Right ventricle myocardium inferior (tissue), 1 donor: ENCODE measurements around the gene P2RX2. TPM values are rescaled to one million over a fixed set of nuclear protein-coding genes. Genes with fewer than 3 reads are reported as not detected.

ENCODE experiments used
- ATAC-seq: fragments of 200-7000 bp; cut with Tn5 transposase; one replicate; pipeline ENCODE4 v1.9.1; 2020; ENCODE audit warnings: mild to moderate bottlenecking, moderate library complexity
- DNase-seq: peaks from one replicate; pipeline ENCODE4 v3.0.0; 2021; ENCODE audit errors: missing footprints
- intact Hi-C: fragments of 100-400 bp; cut with DNase I; formaldehyde crosslinking; loops from one replicate; pipeline ENCODE4 v1.11.0; 2022
- total RNA-seq: library from RNA; stranded (reverse); fragmentation: NEBNext Ultra II Directional; extraction: Animal tissue kit (Norgen Biotek cat#: 25700); gene quantifications from one replicate; pipeline ENCODE4 v1.2.1, GENCODE V29; 2021
- donor health status: DM: no; HTN: yes; CAD: no; lungs with severe emphysema.

Gene P2RX2
- total RNA-seq, 1 donor from 2014 or later = not detected

DNA sequence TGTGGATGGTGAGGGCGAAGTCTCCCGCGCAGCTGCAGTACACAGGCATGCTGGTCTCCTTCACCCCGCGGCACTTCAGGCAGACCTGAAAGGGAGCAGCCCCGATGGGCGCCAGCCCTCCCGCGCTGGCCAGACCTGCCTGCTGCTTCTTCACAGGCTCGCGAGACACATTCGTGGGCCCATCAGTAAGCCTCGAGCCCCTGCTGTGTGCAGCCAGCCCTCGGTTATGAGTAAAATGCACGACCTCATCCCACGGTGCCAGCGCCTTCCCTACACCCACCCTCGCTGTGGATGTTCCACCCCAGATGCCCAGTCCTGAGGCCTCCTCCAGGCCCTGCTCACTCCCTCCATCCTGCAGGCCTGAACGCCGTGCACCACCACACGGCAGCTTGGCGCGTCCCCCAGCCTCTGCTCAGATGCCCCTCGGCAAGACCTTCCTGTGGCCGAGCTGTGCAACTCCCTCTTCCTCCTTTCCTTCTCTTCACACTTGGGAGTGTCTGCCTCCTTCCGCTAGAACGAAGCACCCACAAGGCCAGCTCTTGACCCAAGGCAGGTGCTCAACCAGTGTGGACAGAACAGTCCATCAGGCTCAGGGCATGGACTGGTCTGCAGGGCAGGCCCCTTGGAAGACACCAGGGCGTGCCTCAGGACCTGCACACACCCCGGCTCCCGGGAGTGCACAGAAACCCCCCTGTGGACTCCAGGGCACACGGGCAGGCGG, 6.5 kb downstream of the P2RX2 start:
- intact Hi-C loops = no loop called here
- DNase-seq = no peak

DNA sequence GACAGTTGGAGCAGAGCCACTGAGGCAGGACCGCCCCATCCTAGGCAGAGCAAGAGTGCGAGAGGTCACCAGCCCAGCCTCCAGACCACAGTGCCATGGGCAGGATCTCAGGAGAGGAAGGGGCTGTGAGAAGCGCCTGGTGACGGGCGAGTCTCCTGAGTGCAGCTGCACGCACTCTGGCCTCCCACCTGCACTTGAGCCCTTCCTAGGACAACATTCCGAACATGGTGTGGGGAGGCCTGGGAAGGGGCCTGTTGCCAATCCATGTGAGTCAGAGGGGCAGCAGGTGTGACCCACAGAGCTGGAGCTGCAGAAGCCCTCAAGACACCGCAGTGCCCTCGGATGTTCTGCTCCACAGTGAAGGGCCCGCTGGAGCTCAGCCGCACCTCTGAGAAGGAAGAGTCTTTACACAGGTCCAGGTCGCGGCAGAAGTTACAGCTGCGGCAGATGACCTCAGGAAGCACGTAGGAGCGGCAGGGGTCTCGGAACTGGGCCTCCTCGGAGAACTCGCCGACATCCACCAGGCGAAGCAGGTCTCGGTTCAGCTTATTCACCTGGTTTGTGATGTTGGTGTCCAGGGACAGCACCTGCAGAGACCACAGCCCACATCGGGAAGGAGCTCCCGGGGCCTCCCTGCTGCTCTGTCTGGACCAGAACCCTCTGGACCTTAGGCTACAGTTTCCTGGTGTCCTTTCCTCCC, 7.3 kb downstream of the P2RX2 start:
- no peak for DNase-seq
- intact Hi-C loops = no loop called here

More for the DNA sequence above, 6.5 kb downstream of the P2RX2 start:
- no peak for ATAC-seq

GRCh38 chr12:132629330-132629729, 10.8 kb downstream of the P2RX2 start:
- ATAC-seq (no peak), DNase-seq (no peak)
- intact Hi-C loops = no loop called here

More for the DNA sequence above, 7.3 kb downstream of the P2RX2 start:
- no peak for ATAC-seq

GRCh38 chr12:132630672-132631071, 12.1 kb downstream of the P2RX2 start:
- intact Hi-C loops = no loop called here
- DNase-seq (no peak), ATAC-seq (no peak)

GRCh38 chr12:132631666-132632065, 13.1 kb downstream of the P2RX2 start:
- ATAC-seq (no peak), DNase-seq (no peak)
- intact Hi-C loops = no loop called here

DNA sequence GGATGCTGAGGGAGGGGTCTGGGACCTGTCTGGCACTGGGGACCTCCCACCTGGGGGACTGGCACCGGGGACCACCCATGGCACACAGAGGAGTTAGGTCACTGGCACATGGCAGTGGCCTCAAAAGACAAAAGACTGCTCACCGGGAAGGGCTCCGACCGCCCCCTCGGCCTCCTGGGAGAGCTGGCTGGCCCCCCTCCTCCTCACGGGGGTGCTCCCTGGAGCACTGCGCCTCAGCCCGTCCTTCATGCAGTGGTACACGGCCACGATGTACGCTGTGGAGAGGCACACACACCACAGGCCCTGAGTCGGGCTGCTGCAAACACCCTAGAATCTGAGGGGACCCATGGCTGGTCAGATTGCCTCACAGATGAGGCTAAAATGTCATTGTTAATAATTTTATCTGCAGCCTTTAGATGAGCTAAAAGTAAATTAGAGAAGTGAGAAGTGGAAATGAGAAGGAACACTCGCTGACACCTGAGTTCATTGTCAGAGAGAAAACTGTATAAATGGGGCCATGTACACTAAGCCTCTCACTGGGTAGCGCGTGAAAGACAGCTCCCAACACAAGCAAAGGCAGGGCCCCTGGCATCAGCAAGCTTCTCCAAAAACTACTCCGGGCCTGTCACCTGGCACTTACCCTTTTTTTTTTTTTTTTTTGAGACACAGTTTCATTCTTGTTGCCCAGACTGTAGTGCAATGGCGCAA, 14.1 kb downstream of the P2RX2 start:
- ATAC-seq = peak; percentile 28
- intact Hi-C loops = no loop called here
- DNase-seq = no peak

GRCh38 chr12:132633398-132633797, 14.8 kb downstream of the P2RX2 start:
- DNase-seq (no peak), ATAC-seq (no peak)
- intact Hi-C loops = no loop called here

- no peak for ATAC-seq
- no peak for DNase-seq
- intact Hi-C loops = no loop called here
Measured at GRCh38 chr12:132633901-132634300, 15.3 kb downstream of the P2RX2 start.

DNA sequence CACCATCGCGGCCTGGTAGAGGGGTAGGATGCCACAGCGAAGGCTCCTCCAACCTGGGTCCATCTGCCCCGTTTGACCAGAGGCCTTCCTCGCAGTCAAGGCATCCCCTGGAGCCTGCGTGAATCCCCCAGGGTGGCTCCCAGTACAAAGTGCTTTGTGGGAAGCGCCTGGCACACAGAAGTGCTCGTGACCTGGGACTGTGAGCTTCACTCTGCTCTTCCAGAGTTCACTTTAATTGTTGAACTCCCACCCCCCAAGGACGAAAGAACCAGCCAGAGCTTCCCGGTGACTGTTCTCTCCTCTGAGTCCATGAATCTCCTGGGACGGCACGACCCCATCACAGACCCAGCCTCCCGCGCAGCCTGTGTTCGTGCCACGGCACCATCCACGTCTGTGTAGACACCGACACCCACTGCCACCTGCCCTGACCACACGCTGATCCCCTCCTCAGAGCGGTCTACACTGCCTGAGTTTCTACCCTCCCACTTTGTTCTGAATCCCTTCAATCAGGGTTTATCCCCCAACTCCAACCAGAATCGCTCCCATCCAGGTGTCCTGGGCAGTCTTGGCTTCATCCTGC, 15.9 kb downstream of the P2RX2 start:
- intact Hi-C loops = no loop called here
- no peak for ATAC-seq

DNA sequence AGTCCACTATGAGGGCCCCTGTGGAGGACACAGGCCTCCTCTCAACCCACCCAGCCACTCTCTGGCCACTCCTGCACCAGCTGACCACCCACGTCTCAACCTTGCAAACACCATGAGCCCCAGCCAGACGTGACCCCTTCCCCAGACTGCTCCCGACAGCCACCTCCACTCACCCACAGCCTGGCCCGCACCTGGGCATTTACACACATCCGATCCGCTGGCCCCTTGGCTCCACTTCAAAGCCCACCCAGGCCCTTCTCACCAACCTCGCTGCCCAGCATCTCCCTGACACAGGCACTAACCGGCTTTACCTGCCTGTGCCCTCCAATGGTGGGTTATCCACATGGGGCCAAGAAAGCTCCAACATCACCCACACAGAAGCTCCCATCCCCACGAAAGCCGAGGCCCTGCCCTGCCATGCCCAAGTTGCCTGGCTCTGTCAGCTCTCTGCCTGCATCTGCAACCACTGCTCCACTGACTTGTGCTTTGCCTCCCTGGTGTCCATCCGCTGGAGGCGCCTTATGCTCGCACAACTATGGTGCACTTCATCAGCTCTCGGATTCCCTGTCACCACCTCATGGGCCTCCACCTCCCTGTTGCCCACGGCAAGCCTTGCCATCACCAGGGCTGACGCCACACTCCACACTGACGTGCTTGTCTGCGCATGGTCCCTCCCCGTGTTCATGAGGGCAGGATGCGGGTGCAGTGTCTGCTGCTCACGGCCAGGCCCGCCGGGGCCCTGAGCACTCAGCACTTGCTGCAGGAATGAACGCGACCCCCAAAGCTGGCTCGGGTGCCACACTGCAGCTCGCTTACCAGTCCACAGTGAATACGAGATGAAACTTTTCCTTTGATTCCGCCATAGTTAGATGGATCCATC, 16.7 kb downstream of the P2RX2 start:
- intact Hi-C loops = no loop called here
- no peak for ATAC-seq
- no peak for DNase-seq

More for the DNA sequence above, 15.9 kb downstream of the P2RX2 start:
- DNase-seq = no peak

GRCh38 chr12:132637811-132638210, 19.2 kb downstream of the P2RX2 start:
- intact Hi-C loops = no loop called here
- ATAC-seq (no peak), DNase-seq (no peak)

DNA sequence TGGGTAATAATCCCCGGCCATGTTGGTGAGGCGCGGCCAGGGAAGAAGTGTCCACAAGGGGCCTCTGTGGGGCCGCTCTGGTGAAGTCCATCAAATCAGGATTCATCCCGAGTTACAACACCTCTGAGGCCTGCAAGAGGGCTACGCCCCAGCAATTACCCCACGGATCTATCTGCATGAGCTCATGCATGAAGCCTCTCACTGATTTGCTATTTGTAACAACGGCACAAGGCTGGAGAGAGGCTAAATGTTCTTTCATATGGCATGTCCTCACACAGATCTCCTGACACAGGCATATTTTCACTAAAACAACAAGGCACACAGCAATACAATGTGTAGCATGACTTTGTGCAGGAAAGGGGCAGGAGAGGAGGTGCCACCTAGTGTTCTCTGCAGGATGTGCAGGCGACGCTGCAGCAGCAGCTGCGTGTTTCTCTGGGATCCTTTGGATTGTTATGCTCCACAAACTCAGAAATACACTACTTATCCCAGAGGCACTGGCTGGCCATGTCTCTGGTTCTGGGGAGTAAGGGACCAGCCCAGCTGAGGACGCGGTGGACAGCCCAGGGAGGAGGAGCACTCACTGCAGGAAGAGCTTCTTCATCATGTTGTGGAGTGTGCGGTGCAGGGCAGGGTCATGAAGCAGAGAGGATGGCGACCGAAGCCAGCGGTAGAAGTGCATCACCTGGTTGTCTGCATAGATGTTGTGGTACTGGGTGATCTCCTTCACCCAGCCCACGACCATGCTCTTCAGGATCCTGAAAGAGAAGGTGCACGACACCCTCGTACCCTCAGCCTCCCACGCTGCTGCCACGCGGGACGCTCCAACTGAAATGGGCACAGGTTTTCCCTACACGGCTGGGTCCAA, 20.2 kb downstream of the P2RX2 start:
- ATAC-seq (no peak), DNase-seq (no peak)
- intact Hi-C loops = no loop called here

- ATAC-seq (no peak), DNase-seq (no peak)
- intact Hi-C loops = no loop called here
Measured at GRCh38 chr12:132639956-132640520, 21.5 kb downstream of the P2RX2 start.

- DNase-seq = no peak
- intact Hi-C loops = no loop called here
- ATAC-seq = no peak
Measured at GRCh38 chr12:132640936-132641335, 22.4 kb downstream of the P2RX2 start.

- ATAC-seq (no peak), DNase-seq (no peak)
- intact Hi-C loops = no loop called here
Measured at GRCh38 chr12:132641811-132642650, 23.5 kb downstream of the P2RX2 start.
